ENCODE data around the gene DNAAF3.

- TF ChIP-seq CTCF (IDR thresholded peaks at IDR 0.05) = no peak
- no peak for TF ChIP-seq POLR2A (IDR thresholded peaks at IDR 0.05)
These were observed 5.0 kb upstream of the DNAAF3 start for GRCh38 chr19:55171440-55171839.

Measured in lower leg skin (tissue), 3 donors.